ENCODE measurements around the gene LRRC42.

Gene LRRC42

GRCh38 chr1:54011316-54012007 is 65.3 kb downstream of the LRRC42 start:
- no peaks in the 10 kb centered on the region for H3K4me1 ChIP-seq (ENCODE audit: control insufficient read depth, low read depth, low read length)
- H3K9me3 ChIP-seq (ENCODE audit: control insufficient read depth, low read depth, low read length): no peaks in the 10 kb centered on the region
- no peak overlapping the region for H3K27ac ChIP-seq (ENCODE audit: low read length)
- no peak overlapping the region for H3K4me3 ChIP-seq (ENCODE audit: low read length)
- H3K27me3 ChIP-seq (ENCODE audit: control insufficient read depth, insufficient read depth, low read length): no peaks in the 10 kb centered on the region
- no peaks in the 10 kb centered on the region for H3K36me3 ChIP-seq (ENCODE audit: control insufficient read depth, low read depth, low read length)
- H3K9ac ChIP-seq (ENCODE audit: low read length): no peak overlapping the region

- Histone ChIP-seq H3K36me3 (ENCODE audit: control insufficient read depth, low read depth, low read length) (no peaks in the 10 kb centered on the region), H3K9ac (ENCODE audit: low read length) (no peak overlapping the region), H3K27ac (ENCODE audit: low read length) (no peak overlapping the region), H3K4me3 (ENCODE audit: low read length) (no peak overlapping the region), H3K9me3 (ENCODE audit: control insufficient read depth, low read depth, low read length) (no peaks in the 10 kb centered on the region), H3K27me3 (ENCODE audit: control insufficient read depth, insufficient read depth, low read length) (no peaks in the 10 kb centered on the region), H3K4me1 (ENCODE audit: control insufficient read depth, low read depth, low read length) (no peaks in the 10 kb centered on the region)
Measured at GRCh38 chr1:54012008-54012325, 65.8 kb downstream of the LRRC42 start.

- Histone ChIP-seq H3K27me3 (ENCODE audit: control insufficient read depth, insufficient read depth, low read length) (no peaks in the 10 kb centered on the region), H3K9me3 (ENCODE audit: control insufficient read depth, low read depth, low read length) (no peaks in the 10 kb centered on the region), H3K36me3 (ENCODE audit: control insufficient read depth, low read depth, low read length) (no peaks in the 10 kb centered on the region), H3K4me1 (ENCODE audit: control insufficient read depth, low read depth, low read length) (no peaks in the 10 kb centered on the region), H3K4me3 (ENCODE audit: low read length) (no peak overlapping the region), H3K27ac (ENCODE audit: low read length) (no peak overlapping the region), H3K9ac (ENCODE audit: low read length) (no peak overlapping the region)
Measured at GRCh38 chr1:54012863-54013262, 66.7 kb downstream of the LRRC42 start.

GRCh38 chr1:54013393-54014008 is 67.4 kb downstream of the LRRC42 start:
- Histone ChIP-seq H3K27ac (ENCODE audit: low read length) (no peak overlapping the region), H3K9me3 (ENCODE audit: control insufficient read depth, low read depth, low read length) (no peaks in the 10 kb centered on the region), H3K4me3 (ENCODE audit: low read length) (no peak overlapping the region), H3K36me3 (ENCODE audit: control insufficient read depth, low read depth, low read length) (no peaks in the 10 kb centered on the region), H3K27me3 (ENCODE audit: control insufficient read depth, insufficient read depth, low read length) (no peaks in the 10 kb centered on the region), H3K4me1 (ENCODE audit: control insufficient read depth, low read depth, low read length) (no peaks in the 10 kb centered on the region), H3K9ac (ENCODE audit: low read length) (no peak overlapping the region)

GRCh38 chr1:54014009-54014629 is 68.0 kb downstream of the LRRC42 start:
- H3K4me1 ChIP-seq (ENCODE audit: control insufficient read depth, low read depth, low read length): no peaks in the 10 kb centered on the region
- H3K9ac ChIP-seq (ENCODE audit: low read length): no peak overlapping the region
- H3K36me3 ChIP-seq (ENCODE audit: control insufficient read depth, low read depth, low read length): no peaks in the 10 kb centered on the region
- no peak overlapping the region for H3K27ac ChIP-seq (ENCODE audit: low read length)
- no peaks in the 10 kb centered on the region for H3K9me3 ChIP-seq (ENCODE audit: control insufficient read depth, low read depth, low read length)
- H3K27me3 ChIP-seq (ENCODE audit: control insufficient read depth, insufficient read depth, low read length): no peaks in the 10 kb centered on the region
- H3K4me3 ChIP-seq (ENCODE audit: low read length): no peak overlapping the region

GRCh38 chr1:54016343-54017282 is 70.5 kb downstream of the LRRC42 start:
- Histone ChIP-seq H3K27me3 (ENCODE audit: control insufficient read depth, insufficient read depth, low read length) (no peaks in the 10 kb centered on the region), H3K9me3 (ENCODE audit: control insufficient read depth, low read depth, low read length) (no peaks in the 10 kb centered on the region), H3K27ac (ENCODE audit: low read length) (no peak overlapping the region), H3K9ac (ENCODE audit: low read length) (no peak overlapping the region), H3K36me3 (ENCODE audit: control insufficient read depth, low read depth, low read length) (no peaks in the 10 kb centered on the region), H3K4me1 (ENCODE audit: control insufficient read depth, low read depth, low read length) (no peaks in the 10 kb centered on the region), H3K4me3 (ENCODE audit: low read length) (no peak overlapping the region)
